Bone marrow (tissue), 2 donors: ENCODE data around the gene C3orf18.
"Not testable (repeated sequence)": the region's sequence is repeated elsewhere in the genome, so short reads cannot be mapped to it uniquely, and the experiment has no call there.

ENCODE experiments used
- DNase-seq, 2 donors: peaks; one replicate each; lab custom pipeline; 2025; lab: John Stamatoyannopoulos, UW

C3orf18 gene

GRCh38 chr3:50523279-50523811, 44.2 kb downstream of the C3orf18 start:
- no peak for DNase-seq

GRCh38 chr3:50521572-50521971, 46.0 kb downstream of the C3orf18 start:
- DNase-seq, result no peak

- no peak for DNase-seq
Observed at GRCh38 chr3:50520849-50521248, 46.7 kb downstream of the C3orf18 start.

GRCh38 chr3:50519471-50520089, 48.0 kb downstream of the C3orf18 start:
- peak; percentile 12 to 32 for DNase-seq

GRCh38 chr3:50518436-50518835, 49.1 kb downstream of the C3orf18 start:
- no peak for DNase-seq

- DNase-seq, result no peak
Observed at GRCh38 chr3:50517721-50518206, 49.8 kb downstream of the C3orf18 start.

GRCh38 chr3:50516440-50516871, 51.1 kb downstream of the C3orf18 start:
- no peak for DNase-seq

GRCh38 chr3:50515565-50516439, 51.7 kb downstream of the C3orf18 start:
- DNase-seq, result peak in 1 of 2 donors; percentile 33

GRCh38 chr3:50512908-50513307, 54.6 kb downstream of the C3orf18 start:
- DNase-seq, result not testable (repeated sequence)

- DNase-seq, result no peak
Observed at GRCh38 chr3:50512131-50512530, 55.4 kb downstream of the C3orf18 start.

GRCh38 chr3:50510325-50510724, 57.2 kb downstream of the C3orf18 start:
- DNase-seq, result no peak

GRCh38 chr3:50509715-50510114, 57.8 kb downstream of the C3orf18 start:
- DNase-seq, result no peak

GRCh38 chr3:50508821-50509220, 58.7 kb downstream of the C3orf18 start:
- no peak for DNase-seq
